GM12865 (cell line): Measurements from ENCODE around the gene NELFB.

Experiments used
- DNase-seq: peaks from one replicate; pipeline ENCODE4 v3.0.0; 2010; ENCODE audit warnings: low read depth
- H3K4me3 ChIP-seq: 2 replicates; pipeline ENCODE4 v1.5.1; 2011; ENCODE audit warnings: mild to moderate bottlenecking, low read depth, low read length, control low read depth
- CTCF ChIP-seq: IDR thresholded peaks from 2 replicates; pipeline ENCODE4 v1.5.1; 2011; ENCODE audit warnings: low read length, control low read depth, low read depth, inconsistent platforms; ENCODE audit not compliant: insufficient read depth; ENCODE audit errors: missing control alignments

Gene NELFB

DNA sequence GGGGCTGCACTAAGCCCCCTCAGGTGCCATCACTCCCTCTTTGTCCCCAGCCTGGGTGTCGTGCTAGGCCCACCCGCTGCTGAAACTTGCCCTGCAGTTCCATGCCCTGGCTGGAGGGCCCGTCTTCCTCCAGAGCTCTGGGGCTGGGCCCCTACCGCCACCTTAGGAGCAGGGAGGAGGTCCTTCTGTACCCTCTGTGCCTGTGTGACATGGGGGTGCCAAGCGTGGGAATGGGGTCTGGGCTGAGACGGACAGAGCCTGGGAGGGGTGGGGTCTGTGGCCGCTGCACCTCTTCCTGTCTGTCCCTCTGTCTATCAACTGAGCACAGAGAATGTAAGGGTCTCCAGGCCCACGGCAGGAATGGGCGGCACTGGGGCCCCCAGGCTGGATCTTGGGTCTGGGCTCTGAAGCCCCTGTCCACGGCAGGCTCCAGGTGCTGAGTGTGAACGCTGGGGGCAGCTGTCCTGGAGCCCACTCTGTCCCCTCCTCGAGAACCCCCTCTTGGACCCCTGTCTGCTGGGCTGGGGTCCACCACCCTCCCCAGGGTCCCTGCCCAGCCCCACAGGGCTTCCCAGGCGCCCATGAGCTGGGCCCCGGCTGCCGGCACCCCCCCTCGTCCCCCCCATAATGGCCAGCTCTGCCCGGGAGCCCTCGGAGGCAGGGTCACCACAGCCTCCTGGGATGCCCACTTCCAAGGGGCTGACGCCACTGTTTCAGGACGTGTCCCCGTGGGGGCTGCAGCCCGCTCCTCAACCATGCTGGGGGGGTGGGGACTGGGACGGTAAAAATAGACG lies 62.8 kb downstream of the NELFB start:
- DNase-seq = no peak
- no peak overlapping the region for H3K4me3 ChIP-seq
- no peak for TF ChIP-seq CTCF

DNA sequence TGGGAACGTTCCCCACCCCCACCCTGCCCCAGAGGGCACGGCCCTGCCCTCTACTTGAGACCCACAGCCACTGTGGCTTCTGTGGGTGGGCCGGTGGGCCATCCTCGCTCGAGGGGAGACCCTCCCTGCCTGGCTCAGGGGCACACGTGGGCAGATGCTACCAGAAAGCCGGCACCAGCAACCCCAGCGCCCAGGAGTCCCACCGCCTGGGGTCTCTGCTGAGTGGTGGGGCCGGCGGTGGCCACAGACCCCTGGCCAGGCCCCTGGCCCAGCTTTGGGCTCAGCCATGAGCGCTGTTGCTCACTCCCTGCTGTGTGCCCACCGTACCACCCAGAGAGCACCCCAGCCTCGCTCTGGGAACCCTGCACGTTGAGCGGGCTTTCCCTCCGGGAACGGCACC lies 63.5 kb downstream of the NELFB start:
- TF ChIP-seq CTCF = no peak

DNA sequence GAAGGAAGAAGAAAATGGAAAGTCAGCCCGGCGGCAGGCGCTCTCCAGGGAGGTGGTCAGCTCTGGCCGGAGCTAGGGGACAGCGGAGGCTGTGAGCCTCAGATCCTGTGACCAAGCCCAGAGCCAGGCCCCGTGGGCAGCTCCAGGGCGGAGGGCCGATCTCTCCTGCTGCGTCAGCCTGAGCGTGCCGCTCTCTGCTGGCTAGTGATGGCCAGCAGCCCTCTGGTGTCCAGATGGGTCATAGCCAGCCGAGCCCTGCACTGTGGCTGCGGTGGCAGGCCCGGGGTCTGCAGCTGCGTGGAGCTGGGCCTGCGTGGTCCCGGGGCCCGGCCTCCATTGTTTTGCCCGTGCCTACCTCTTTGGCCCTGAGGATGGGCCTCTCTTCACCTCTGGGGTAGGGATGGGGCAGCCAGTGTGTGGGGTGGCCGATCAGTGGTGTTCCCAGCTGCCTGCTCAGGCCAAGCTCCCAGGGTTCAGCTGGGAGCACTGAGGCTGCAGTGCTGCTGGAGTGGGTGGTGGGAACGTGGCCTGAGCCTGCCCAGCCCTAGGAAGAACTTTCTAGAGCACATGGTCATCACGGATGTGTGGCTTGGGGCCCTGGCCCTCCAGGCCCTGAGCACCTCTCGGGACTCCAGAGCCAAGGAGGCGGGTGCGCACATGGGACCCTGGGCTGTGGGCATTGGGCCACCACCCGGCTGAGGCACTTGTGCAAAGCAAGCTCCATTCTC lies 64.0 kb downstream of the NELFB start:
- H3K4me3 ChIP-seq = no peak overlapping the region
- DNase-seq = no peak
- no peak for TF ChIP-seq CTCF

More for the DNA sequence above, 63.5 kb downstream of the NELFB start:
- no peak overlapping the region for H3K4me3 ChIP-seq
- DNase-seq = no peak

DNA sequence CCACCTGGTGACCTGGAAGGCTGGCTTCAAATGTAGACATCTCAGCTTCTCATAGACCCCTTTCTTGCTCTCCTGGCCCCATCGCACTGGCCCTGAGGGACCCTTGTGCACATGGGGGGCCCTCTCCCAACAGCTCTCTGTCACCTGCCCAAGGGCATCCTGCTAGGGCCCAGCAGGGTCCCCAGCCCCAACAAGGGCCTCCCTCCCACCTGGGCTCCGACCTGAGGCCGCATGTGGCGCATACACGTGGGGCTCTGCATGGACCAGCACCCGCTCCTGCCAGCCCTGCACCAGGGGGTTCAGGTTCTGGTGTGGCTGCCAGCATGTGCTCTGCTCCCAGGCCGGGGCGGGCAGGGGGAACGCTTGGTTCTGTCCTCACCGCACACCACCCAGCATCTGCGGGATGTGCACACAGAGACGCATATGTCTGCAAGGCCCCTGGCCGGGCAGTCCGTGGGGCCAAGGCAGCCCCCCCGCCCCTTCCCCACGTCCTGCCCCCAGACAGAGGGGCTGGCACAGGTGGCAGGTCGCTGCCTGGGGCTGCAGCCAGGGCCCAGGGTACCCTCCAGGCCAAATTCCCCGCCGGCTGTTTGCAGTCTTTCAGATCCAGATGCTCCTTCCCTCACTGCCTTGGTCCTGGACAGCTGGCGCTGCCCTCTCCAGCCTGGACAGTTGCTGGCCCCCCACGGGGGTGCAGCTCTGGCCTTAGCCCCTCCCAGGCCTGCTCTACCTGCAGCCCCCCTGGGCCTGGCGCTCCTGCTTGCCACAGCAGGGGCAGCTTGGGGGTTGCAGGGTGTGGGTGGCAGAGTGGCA lies 64.8 kb downstream of the NELFB start:
- H3K4me3 ChIP-seq = no peak overlapping the region
- DNase-seq = no peak
- no peak for TF ChIP-seq CTCF

- no peak overlapping the region for H3K4me3 ChIP-seq
- DNase-seq = peak; percentile 52
- no peak for TF ChIP-seq CTCF
These were observed 65.6 kb downstream of the NELFB start for GRCh38 chr9:137320555-137321384.

- TF ChIP-seq CTCF = no peak
- DNase-seq = no peak
- no peak overlapping the region for H3K4me3 ChIP-seq
These were observed 66.7 kb downstream of the NELFB start for GRCh38 chr9:137321726-137322361.
